ENCODE measurements around the gene TYMP. TPM values are rescaled to one million over a fixed set of nuclear protein-coding genes. Genes with fewer than 3 reads are reported as not detected.
A peak's percentile ranks its signal among the peaks of the same experiment; 100 is the strongest.

The TYMP gene
- total RNA-seq, 1 donor from 2014 or later: 44.5 TPM

DNA sequence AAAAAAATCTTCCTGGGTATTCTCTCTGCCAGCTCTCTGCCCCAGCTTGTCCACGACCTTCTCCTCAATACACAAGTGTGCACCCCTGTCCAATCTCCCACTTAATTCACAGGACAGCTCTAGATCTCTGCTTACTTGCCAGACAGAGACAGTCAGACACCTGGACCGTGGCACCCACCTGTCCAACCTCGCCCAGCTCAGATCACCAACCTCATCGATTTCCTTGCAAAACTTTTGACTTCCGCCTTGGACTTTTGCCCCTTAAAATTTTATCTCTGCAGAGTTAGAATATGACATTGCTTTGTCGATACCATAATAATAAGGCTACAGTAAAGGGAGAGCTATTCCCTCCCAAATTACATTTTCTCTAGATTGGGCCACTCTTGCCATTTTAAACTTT, 32.7 kb downstream of the TYMP start:
- ATAC-seq (no peak), DNase-seq (ENCODE audit: low spot score) (no peak)
- intact Hi-C loops (cut with DNase I): no loop called here

DNA sequence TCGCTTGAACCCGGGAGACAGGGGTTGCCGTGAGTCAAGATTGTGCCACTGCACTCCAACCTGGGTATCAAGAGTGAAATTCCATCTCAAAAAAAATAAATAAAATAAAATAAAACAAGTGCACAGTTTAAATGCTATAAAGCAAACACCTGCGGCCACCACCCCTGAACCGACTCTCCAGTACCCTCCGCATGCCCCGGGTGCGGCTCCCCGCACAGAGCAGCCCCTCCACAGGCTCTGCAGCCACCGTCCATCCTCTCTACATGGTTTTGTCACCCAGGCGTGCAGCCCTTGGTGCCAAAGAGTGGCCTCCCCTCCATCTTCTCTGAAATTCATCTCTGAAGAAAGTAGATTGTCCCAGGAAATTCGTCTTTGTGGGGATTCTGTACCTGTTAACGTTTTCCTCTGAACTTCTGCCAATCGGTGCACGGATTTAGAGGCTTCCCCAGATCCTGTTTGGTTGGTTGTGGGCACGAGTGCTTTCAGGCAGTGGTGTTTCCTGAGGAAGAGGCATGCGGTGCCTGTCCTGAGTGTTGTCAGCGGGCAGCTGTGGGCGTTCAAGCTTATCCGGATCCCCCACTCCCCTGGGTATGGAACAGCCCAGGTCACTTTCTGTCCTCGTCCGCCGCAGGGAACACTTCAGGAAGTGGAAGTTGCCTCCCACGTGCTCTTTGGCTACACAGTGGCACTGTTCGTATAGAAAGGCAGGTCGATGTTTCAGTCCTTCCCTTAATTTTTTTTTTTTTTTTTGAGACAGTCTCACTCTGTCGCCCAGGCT, 39.1 kb downstream of the TYMP start:
- no peak for DNase-seq (ENCODE audit: low spot score)
- peak; percentile 38 for ATAC-seq
- intact Hi-C loops (cut with DNase I): no loop called here

DNA sequence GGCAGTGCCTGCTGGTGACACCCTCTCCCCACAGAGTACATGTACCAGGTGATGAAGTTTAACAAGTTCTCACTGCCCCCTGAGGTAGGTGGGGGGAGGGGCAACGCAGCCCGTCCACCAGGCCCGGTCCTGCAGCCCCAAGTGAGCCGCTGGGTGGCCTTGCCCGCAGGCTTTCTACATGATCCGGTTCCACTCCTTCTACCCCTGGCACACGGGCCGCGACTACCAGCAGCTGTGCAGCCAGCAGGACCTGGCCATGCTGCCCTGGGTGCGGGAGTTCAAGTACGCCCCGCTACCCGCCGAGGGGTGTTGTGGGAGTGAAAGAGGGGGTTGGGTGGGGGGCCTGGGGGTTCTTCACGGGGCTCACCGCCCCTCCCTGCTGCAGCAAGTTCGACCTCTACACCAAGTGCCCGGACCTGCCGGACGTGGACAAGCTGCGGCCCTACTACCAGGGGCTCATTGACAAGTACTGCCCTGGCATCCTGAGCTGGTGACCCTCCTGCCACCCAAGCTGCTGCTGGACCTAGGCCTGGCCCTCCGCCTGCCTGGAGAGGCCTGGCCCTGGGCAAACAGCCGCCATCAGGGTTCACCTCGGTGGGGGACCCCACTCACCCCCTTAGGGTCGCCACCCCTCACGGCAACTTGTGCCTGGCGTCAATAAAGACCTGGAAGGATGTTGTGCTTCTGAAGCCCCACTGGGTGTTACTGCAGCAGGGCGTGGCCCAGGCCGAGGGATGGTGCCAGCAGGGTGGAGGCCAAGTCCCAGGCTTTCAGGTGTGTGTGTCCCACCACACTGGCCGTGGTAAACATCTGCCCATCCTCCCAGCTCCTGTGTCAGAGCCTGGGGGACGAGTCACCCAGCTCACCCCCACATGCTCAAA, 40.2 kb downstream of the TYMP start:
- intact Hi-C loops (cut with DNase I): no loop called here
- DNase-seq (ENCODE audit: low spot score) (no peak), ATAC-seq (no peak)

DNA sequence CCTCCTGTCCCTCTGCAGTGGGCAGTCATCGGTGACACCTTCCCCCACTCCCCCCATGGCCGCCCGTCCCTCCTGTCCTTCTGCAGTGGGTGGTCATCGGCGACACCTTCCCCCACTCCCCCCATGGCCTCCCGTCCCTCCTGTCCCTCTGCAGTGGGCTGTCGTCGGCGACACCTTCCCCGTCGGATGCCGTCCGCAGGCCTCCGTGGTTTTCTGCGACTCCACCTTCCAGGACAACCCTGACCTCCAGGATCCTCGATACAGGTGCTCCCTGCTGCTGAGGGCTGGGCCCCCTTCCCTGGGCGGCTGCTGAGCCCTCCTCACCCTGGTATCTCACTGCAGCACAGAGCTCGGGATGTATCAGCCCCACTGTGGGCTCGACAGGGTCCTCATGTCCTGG, 40.9 kb downstream of the TYMP start:
- intact Hi-C loops (cut with DNase I): no loop called here
- no peak for ATAC-seq
- no peak for DNase-seq (ENCODE audit: low spot score)

DNA sequence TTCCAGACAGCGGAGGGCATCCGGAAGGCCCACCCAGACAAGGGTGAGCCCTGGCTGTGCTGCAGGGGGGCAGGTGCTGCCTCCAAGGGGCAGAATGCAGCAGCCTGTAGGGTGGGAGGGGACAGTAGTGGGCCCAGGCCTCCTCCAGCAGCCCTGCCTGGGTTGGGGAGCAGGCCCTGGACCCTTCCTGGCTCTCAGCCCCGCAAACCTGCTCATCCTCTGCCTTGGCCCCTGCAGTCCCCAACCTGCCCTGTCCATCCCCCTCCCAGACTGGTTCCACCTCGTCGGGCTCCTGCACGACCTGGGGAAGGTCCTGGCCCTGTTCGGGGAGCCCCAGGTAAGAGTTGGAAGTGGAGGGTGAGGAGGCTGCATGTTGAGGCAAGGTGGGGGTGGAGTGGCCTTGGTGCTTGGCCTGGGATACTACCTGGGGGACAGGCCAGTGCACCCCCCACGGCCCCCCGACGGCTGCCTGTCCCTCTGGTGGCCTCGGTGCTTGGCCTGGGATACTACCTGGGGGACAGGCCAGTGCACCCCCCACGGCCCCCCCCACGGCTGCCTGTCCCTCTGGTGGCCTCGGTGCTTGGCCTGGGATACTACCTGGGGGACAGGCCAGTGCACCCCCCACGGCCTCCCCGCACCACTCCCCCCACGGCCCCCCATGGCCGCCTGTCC, 41.7 kb downstream of the TYMP start:
- ATAC-seq (no peak), DNase-seq (ENCODE audit: low spot score) (no peak)
- intact Hi-C loops (cut with DNase I): no loop called here

DNA sequence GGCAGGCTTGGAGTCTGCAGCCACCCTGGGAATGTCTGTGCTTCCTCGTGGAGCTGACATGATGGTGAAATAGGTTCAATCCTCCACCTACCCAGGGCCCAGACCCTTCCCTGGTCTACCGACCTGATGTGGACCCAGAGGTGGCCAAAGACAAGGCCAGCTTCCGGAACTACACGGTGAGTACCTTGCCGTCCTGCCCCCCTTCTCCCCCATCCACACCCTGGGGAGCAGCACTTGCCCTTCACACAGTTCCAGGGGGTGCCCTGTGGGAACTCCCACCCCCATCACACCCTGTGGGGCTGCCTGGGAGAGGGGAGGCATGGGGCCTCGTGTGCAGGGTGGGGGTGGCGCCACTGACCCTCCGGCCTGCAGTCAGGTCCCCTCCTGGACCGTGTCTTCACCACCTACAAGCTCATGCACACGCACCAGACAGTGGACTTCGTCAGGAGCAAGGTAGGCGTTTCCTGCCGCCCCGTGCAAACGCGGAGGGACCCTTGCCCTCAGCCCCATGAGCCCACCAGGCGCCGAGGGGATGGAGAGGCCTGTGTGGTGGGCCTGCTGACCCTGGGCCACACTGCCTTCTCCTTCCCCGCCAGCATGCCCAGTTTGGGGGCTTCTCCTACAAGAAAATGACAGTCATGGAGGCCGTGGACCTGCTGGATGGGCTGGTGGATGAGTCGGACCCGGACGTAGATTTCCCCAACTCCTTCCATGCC, 42.4 kb downstream of the TYMP start:
- DNase-seq (ENCODE audit: low spot score) (no peak), ATAC-seq (no peak)
- intact Hi-C loops (cut with DNase I): no loop called here

DNA sequence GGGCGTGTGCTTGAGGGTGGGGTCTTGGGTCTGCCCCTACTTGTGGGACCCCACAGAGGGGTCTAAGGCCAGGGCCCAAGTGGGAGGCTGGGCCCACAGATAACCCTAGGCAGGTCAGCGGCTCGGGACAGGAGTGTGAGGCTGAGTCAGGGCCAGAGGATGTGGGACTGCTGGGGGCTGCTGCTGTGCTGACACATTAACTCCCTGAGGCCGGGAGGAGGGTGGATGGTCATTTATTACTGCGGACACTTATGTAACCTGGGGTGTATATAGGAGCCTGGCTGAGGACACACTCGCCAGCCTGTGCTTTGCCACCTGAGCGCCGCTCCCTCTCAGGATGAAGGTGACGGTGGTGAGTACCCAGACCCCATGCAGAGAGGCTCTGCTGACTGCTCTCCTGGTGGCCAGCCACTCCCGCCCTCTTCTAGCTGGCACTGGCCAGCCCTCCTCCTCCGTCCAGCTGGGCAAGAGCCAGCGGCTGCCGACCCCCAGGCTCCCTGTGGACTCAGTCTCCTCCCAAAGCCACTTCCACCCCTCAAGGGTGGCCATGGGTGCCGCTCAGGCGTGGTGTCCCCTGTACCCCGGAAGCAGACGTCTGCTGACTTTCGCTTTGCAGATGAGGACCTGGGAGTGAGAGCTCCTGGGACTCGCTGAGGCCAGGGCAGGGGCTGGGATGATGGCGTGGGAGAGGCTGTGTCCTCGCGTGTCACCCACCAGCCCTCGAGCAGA, 43.1 kb downstream of the TYMP start, which contains the start of gene MIOX:
TSS of gene MIOX (plus strand) at position 299 of the 729 bp plus-strand sequence. CDS start at position 338, 39 bp downstream.
- intact Hi-C loops (cut with DNase I): no loop called here
- no peak for ATAC-seq
- DNase-seq (ENCODE audit: low spot score): no peak

DNA sequence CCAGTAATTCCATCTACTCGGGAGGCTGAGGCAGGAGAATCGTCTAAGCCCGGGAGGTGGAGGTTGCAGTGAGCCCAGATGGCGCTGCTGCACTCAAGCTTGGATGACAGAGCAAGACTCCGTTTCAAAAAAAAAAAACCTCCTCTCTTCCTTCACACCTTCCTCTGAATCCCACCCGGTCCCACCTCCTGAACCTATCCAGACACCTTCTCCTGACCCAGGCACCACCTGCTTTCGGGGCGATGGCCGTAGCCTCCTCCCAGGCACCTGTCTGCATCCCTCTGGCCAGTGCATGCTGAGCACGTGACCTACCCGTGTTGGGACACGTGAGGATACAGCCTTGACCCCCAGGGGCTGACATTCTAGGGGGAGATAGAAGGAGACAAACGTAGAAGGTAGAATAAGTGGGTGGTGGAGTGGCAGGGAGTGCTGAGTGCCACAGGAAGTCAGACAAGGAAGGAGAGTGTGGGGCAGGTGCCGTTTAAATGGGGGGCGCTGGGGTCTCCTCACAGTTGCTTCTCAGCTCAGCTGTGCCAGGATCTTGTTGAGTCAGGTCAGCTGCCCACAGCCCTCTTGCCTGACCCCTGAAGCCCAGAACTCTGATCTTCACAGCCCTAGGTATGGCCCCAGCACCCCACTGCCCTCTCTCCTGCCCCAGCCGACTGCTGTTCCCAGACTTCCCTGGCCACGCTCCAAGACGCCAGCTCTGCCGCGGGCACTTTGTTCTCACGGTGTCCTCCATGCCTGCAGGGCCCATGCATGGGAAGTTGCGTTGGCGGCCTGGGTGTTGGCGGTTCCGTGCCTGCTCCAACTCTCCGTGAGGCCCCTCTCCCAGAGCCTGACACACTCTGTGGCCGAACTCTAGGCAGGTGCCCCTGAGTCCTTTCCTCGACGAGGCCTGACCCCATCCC, 44.3 kb downstream of the TYMP start:
- intact Hi-C loops (cut with DNase I): no loop called here
- no peak for DNase-seq (ENCODE audit: low spot score)
- no peak for ATAC-seq

DNA sequence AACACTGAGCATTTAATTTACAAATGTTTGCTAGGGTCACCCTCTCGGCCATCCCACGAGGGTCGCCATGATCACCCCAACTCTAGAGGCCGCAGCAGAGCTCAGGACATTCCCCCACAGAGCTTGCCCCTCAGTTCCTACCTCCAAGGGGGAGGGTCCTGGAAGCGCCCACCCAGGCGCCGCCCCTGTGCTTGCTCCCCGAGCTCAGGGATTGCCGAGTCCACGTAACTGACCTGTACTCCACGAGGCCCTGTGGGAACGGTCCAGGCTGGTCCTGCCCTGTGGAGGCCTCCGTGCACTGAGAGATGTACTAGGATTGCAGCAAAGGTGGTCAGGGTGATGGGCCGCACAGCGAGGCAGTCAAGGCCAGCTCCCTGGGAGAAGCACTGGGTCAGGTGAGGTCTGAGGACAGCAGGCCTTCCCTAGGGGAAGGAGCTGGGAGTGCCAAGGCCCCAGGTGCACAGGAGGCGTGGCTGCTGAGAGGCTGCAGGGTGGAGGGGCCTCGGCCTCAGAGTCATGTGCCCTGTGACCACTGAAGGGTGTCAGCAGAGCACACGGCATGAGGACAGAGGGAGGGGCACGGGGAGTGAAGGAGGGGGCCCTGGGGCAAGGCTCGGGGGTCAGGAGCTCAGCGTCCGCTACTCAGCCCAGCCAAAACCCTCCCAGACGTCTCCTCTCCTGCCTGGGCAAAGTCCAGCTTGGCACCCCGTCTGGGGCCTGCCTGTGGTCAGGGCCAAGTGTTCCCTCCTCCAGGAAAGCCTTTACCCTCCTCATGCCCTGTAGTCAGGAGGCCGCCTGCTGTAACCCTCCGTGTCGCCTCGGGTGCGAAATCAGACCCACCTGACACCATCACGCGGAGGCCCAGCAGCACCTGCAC, 45.6 kb downstream of the TYMP start:
- intact Hi-C loops (cut with DNase I): no loop called here
- ATAC-seq (no peak), DNase-seq (ENCODE audit: low spot score) (no peak)

DNA sequence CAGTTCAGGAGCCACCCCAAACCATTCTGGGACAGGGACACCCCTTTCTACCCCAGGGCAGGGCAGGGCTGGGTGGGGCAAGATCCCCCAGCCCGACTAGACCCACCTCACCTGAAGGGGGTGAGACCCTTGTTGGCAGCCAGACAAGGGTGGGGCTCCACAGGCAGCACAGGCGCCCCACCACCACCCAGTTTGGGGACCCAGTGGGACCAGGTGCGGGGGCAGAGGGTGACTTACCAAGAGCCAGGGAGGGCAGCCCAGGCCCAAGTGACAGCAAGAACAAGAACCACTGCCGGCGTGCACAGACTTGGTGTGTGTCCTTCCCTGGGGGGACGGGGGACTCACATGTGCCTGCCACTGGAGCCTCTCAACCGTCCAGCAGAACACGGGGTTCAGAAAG, 46.3 kb downstream of the TYMP start:
- intact Hi-C loops (cut with DNase I): no loop called here
- no peak for DNase-seq (ENCODE audit: low spot score)
- ATAC-seq: no peak

DNA sequence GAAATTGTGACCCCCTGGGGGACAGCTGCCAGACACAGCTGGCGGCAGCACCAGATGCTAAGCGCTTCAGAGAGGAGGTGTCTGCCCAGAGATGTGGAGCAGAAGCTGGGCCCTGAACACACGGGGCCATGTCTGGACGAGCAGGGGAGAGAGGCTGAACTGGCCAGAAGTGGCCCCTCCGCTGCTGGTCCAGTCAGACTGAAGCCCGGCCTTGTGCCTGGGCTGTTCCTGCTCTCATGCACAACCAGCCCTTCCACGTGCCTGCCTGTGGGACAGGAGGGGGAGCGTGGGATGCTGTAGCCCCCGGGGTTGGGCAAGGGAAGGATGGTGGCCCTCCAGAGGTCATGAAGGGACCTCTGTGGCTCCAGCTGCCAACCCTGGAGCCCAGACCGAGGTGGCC, 46.7 kb downstream of the TYMP start:
- no peak for ATAC-seq
- DNase-seq (ENCODE audit: low spot score): no peak
- intact Hi-C loops (cut with DNase I): no loop called here

DNA sequence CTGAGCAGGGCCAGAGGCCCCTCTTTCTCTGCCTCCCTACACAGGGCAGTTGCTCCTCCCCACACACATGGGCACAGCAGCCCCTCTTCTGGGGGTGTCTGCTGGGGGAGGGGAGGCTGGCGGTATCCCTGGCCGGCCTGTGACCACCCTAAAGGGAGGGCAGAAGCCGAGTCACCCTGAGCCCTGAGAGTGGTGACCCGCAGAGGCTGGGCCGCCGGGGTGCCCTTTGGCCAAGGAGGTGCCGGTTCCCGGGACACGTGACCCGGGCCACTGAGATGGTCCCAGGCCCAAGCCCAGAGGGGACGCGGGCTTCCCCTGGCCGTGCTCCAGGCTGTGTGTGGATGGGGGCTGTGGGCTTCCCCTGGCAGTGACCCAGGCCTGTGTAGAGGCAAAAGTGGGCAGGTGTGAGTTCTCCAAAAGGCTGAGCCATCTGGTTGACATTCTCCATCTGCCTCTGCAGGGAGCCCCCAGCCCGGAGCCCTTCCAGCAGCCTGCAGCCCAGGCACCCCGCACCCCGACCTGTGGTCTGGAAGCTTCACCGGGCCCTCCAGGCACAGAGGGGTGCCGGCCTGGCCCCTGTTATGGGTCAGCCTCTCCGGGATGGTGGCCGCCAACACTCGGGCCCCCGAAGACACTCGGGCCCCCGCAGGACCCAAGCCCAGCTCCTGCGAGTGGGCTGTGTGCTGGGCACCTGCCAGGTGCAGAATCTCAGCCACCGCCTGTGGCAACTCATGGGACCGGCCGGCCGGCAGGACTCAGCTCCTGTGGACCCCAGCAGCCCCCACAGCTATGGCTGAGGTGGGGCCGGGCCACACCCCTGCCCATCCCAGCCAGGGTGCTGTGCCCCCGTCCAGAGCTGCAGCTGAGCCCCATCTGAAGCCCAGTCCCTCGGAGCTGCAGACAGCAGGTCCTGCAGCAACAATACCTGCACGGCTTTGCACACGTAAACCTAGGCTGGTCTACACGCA, 47.4 kb downstream of the TYMP start:
- DNase-seq (ENCODE audit: low spot score) (no peak), ATAC-seq (no peak)
- intact Hi-C loops (cut with DNase I): no loop called here

DNA sequence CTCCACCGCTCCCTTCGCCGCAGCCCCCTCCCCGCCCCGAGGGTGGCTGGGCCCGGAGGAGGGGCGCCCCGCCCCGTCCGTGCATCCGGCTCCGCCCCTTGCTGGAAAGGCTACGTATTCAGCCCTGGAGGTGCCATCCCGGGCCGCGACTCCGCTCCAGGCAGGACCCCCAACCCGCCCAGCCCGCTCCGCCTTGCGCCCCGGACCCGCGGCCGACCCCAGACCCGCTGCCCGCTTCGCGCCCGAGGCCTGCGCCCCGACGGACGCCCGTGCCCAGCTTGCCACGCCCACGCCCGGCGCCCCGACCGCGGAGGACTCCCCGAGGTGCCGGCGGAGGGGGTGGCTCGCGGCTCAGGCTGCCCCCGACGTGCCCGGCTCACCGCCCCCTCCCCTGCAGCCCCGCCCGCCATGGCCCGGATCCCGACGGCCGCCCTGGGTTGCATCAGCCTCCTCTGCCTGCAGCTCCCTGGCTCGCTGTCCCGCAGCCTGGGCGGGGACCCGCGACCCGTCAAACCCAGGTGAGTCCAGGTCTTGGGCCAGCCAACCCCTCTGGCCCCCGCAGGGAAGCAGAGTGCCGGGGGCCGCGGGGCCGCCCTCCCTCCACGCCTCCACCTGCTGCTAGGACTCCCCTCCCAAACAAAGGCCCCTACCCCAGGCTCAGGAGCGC, 48.2 kb downstream of the TYMP start, which contains the start of gene ADM2:
TSS of gene ADM2 (plus strand) at position 104 of the 667 bp plus-strand sequence. CDS start at position 409, 305 bp downstream.
- intact Hi-C loops (cut with DNase I): no loop called here
- DNase-seq (ENCODE audit: low spot score): no peak
- no peak for ATAC-seq

DNA sequence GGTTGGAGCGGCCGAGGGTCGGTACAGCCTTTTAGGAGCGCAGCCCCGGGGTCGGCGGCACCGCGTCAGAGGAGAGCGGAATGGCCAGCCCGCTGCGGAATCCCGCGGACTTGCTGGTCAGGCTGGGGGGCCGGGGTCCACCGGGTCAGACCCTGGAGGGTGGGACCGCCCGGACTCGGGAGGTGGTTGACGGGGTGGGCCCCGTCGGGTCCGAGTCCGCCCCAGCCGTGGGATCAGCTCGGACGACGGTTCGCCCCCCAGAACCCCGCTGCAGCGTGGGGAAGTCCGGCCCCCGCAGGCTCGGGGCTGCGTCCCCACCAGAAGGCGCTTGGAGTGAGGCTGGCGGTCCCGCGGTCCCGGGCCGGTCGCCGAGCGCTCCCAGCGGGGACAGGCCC, 48.8 kb downstream of the TYMP start:
- intact Hi-C loops (cut with DNase I): no loop called here
- DNase-seq (ENCODE audit: low spot score) (no peak), ATAC-seq (no peak)

DNA sequence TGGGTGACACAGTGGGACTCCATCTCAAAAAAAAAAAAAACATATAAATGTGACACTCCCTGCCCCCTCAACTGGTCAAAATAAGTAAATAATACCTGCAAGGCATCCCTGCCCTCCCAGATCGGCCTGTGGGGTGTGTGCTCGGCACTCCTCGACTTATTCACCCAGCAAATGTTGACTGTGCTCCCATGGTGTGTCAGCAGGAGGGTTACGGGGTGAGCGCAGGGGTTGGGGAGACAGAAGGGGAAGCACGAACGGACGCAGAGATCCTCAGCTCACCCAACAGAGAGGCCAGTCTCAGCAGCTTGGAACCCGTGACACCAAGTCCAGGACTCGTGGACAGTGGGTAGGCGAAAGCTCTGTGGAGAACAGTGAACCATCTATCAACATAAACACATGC, 50.1 kb downstream of the TYMP start:
- intact Hi-C loops (cut with DNase I): no loop called here
- ATAC-seq: no peak

More for the DNA sequence above, 50.1 kb downstream of the TYMP start:
- DNase-seq (ENCODE audit: low spot score): no peak
